IMR-90 (cell line): ENCODE data around the gene PCCA. TPM values are rescaled to one million over a fixed set of nuclear protein-coding genes. Genes with fewer than 3 reads are reported as not detected.

Source experiments
- ATAC-seq: fragments of 200-7000 bp; cut with Tn5 transposase; 2 replicates; pipeline ENCODE4 v1.9.1; 2020; ENCODE audit warnings: low read depth, mild to moderate bottlenecking, moderate library complexity
- BruUV-seq: library from RNA; stranded (reverse); fragments of 400-500 nt; replicated peaks from 2 replicates; lab custom pipeline; 2021; lab: Mats Ljungman, UMichigan
- CTCF ChIA-PET: fragments of 300-600 bp; formaldehyde crosslinking; extraction: SDS; loops from one replicate; lab custom pipeline; 2021; ENCODE audit warnings: antibody characterized with exemption; lab: Yijun Ruan, JAX
- POLR2A ChIA-PET: fragments of 300-600 bp; sonication (Branson Sonifier 250); formaldehyde crosslinking; loops from one replicate; lab custom pipeline; 2022; ENCODE audit warnings: antibody characterized with exemption; ENCODE audit not compliant: unreplicated experiment; lab: Charles Lee
- DNase-seq: peaks from one replicate; pipeline ENCODE4 v3.0.0; 2013
- H2AFZ ChIP-seq: replicated peaks from 2 replicates; pipeline ENCODE3; 2013; ENCODE audit warnings: low read length, mild to moderate bottlenecking; ENCODE audit not compliant: poor library complexity
- H2AK5ac ChIP-seq: 2 replicates; pipeline ENCODE4 v1.6.1; 2013; ENCODE audit warnings: low read depth, low read length, inconsistent platforms
- H2AK9ac ChIP-seq: replicated peaks from 2 replicates; pipeline ENCODE3; 2013; ENCODE audit warnings: mild to moderate bottlenecking, low read depth, low read length, moderate library complexity; ENCODE audit not compliant: poor library complexity
- H2BK120ac ChIP-seq: 2 replicates; pipeline ENCODE4 v1.6.1; 2013; ENCODE audit warnings: low read depth, low read length, inconsistent platforms
- H2BK15ac ChIP-seq: 3 replicates; pipeline ENCODE4 v1.6.1; 2013; ENCODE audit warnings: low read depth, low read length, inconsistent platforms
- H2BK20ac ChIP-seq: 2 replicates; pipeline ENCODE4 v1.6.1; 2013; ENCODE audit warnings: low read depth, mild to moderate bottlenecking, inconsistent platforms, low read length, moderate library complexity
- H2BK5ac ChIP-seq: 2 replicates; pipeline ENCODE4 v1.6.1; 2013; ENCODE audit warnings: mild to moderate bottlenecking, low read depth, low read length, inconsistent platforms; ENCODE audit not compliant: poor library complexity, severe bottlenecking
- H3K14ac ChIP-seq: replicated peaks from 2 replicates; pipeline ENCODE4 v1.6.1; 2013; ENCODE audit warnings: low read depth, low read length, inconsistent platforms
- H3K18ac ChIP-seq: 2 replicates; pipeline ENCODE4 v1.6.1; 2013; ENCODE audit warnings: low read depth, low read length, control low read depth
- H3K23ac ChIP-seq: 2 replicates; pipeline ENCODE4 v1.6.1; 2013; ENCODE audit warnings: low read depth, low read length, inconsistent platforms
- H3K27ac ChIP-seq: 2 replicates; pipeline ENCODE4 v1.5.1; 2013; ENCODE audit warnings: mild to moderate bottlenecking, control low read depth, low read length; ENCODE audit not compliant: insufficient read depth
- H3K27me3 ChIP-seq: 2 replicates; pipeline ENCODE4 v1.6.1; 2013; ENCODE audit warnings: low read length; ENCODE audit not compliant: control insufficient read depth, insufficient read depth
- H3K36me3 ChIP-seq: 2 replicates; pipeline ENCODE4 v1.6.1; 2013; ENCODE audit warnings: low read length, mixed read lengths; ENCODE audit not compliant: control insufficient read depth, insufficient read depth
- H3K4ac ChIP-seq: 2 replicates; pipeline ENCODE4 v1.6.1; 2013; ENCODE audit warnings: low read depth, low read length, inconsistent platforms
- H3K4me1 ChIP-seq: 2 replicates; pipeline ENCODE4 v1.6.1; 2013; ENCODE audit warnings: low read length, mixed read lengths; ENCODE audit not compliant: control insufficient read depth, insufficient read depth
- H3K4me2 ChIP-seq: 2 replicates; pipeline ENCODE4 v1.6.1; 2013; ENCODE audit warnings: low read depth, mild to moderate bottlenecking, control low read depth, low read length, moderate library complexity
- H3K4me3 ChIP-seq: 2 replicates; pipeline ENCODE4 v1.5.1; 2013; ENCODE audit warnings: low read depth, mild to moderate bottlenecking, control low read depth, low read length, moderate library complexity; ENCODE audit not compliant: insufficient read depth
- H3K56ac ChIP-seq: 2 replicates; pipeline ENCODE4 v1.6.1; 2013; ENCODE audit warnings: low read length, inconsistent platforms; ENCODE audit not compliant: insufficient read depth; ENCODE audit errors: extremely low read depth
- H3K79me1 ChIP-seq, 2 experiments: 2 replicates each; pipeline ENCODE4 v1.6.1; 2013; ENCODE audit warnings: low read length in 2 of 2, inconsistent platforms in 1 of 2, low read depth in 1 of 2
- H3K9ac ChIP-seq: 2 replicates; pipeline ENCODE4 v1.6.1; 2013; ENCODE audit warnings: low read depth, low read length, control low read depth
- H3K9me1 ChIP-seq: 2 replicates; pipeline ENCODE4 v1.6.1; 2013; ENCODE audit warnings: low read length, inconsistent platforms; ENCODE audit not compliant: insufficient read depth
- H3K9me3 ChIP-seq: 2 replicates; pipeline ENCODE4 v1.6.1; 2013; ENCODE audit warnings: low read length; ENCODE audit not compliant: control insufficient read depth, insufficient read depth
- H4K20me1 ChIP-seq: 2 replicates; pipeline ENCODE4 v1.6.1; 2013; ENCODE audit warnings: low read length, inconsistent platforms; ENCODE audit not compliant: insufficient read depth
- H4K5ac ChIP-seq: 2 replicates; pipeline ENCODE4 v1.6.1; 2013; ENCODE audit warnings: mild to moderate bottlenecking, low read depth, low read length, control low read depth
- H4K8ac ChIP-seq, 2 experiments: 2 replicates each; pipeline ENCODE4 v1.6.1; 2013; ENCODE audit warnings: low read depth in 2 of 2, low read length in 2 of 2, control low read depth in 1 of 2, inconsistent platforms in 1 of 2
- H4K91ac ChIP-seq: 2 replicates; pipeline ENCODE4 v1.6.1; 2013; ENCODE audit warnings: low read depth, low read length, inconsistent platforms; ENCODE audit not compliant: insufficient read depth
- MAZ ChIP-seq: IDR thresholded peaks from 2 replicates; pipeline ENCODE4 v1.6.1; 2012; ENCODE audit warnings: low read depth, mild to moderate bottlenecking, low read length, improper control_type of control experiment, moderate library complexity, borderline replicate concordance
- MXI1 ChIP-seq: IDR thresholded peaks from 2 replicates; pipeline ENCODE4 v1.6.1; 2012; ENCODE audit warnings: low read depth, mild to moderate bottlenecking, low read length, moderate library complexity, borderline replicate concordance
- RAD21 ChIP-seq: IDR thresholded peaks from 2 replicates; pipeline ENCODE4 v1.6.1; 2012; ENCODE audit warnings: low read length, improper control_type of control experiment
- WGBS, 2 experiments: methylation state at CpG; one replicate each; pipeline versions ENCODE4 v1.1.5 to v1.1.7; 2013; ENCODE audit warnings: missing lambda C conversion rate in 2 of 2; ENCODE audit not compliant: insufficient read length in 1 of 2; ENCODE audit errors: extremely low coverage in 2 of 2; 5-methylcytosine and 5-hydroxymethylcytosine counted together
- dilution Hi-C: fragments of 300-500 bp; cut with HindIII; formaldehyde crosslinking; loops from one replicate; pipeline ENCODE4 v1.14.3; 2018; ENCODE audit warnings: low sequenced_read_pairs; ENCODE audit not compliant: unreplicated experiment
- in situ Hi-C: fragments of 300-500 bp; cut with MboI; formaldehyde crosslinking; loops from 3 replicates; pipeline ENCODE4 v1.14.3; 2019; ENCODE audit warnings: low sequenced_read_pairs, inconsistent platforms, mixed read lengths
- intact Hi-C: fragments of 100-400 bp; cut with micrococcal nuclease; formaldehyde crosslinking; loops from 2 replicates; pipeline ENCODE4 v1.10.0; 2022
- polyA plus RNA-seq, 3 experiments: library from polyadenylated mRNA; depleted of rRNA; stranded (reverse); fragments of >200 nt; gene quantifications; 2 replicates each; pipeline ENCODE4 v1.2.3, GENCODE V29; 2012; ENCODE audit warnings: low replicate concordance in 1 of 3
- total RNA-seq: library from RNA; depleted of rRNA; stranded (reverse); fragments of >200 nt; gene quantifications from 2 replicates; pipeline ENCODE4 v1.2.3, GENCODE V29; 2012

The PCCA gene
- total and polyA plus RNA-seq, 2 of the 4 experiments (the other 2 are of a cell fraction): 7.6 to 24.0 TPM

DNA sequence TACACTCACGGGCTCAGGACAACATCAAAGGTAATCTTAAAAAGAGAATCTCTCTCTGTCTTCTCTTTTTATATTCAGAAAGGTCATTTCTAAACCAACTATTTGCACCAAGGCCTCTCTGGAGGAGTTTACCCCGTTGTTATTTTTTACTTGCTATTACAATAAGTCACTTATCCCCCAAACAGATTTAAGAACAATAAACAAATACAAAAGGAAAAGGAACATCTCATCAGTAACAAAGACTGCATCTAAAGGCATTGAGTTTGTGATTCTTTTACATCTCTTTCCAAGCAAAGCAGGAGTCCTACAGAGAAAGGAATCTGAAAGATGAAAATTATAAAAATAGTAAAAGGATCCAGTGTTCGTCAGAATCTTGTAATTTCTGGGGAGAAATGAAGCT is 424.3 kb downstream of the PCCA start:
- no peaks in the 10 kb centered on the region for H3K79me1 ChIP-seq
- no peaks in the 10 kb centered on the region for H3K9me3 ChIP-seq
- TF ChIP-seq MAZ (no peak), RAD21 (no peak), MXI1 (no peak)
- H3K56ac ChIP-seq: no peak overlapping the region
- H3K9ac ChIP-seq: no peak overlapping the region
- H2BK120ac ChIP-seq: no peak overlapping the region
- CTCF ChIA-PET: interaction anchor here (1.6 kb wide), 1 partner anchor 597 kb away, joined by 3 read pairs; no protein-coding TSS in a partner anchor
- in situ Hi-C loops: loop anchor here (10.0 kb wide), 1 partner anchor 858 kb away; no protein-coding TSS in a partner anchor
- WGBS, 2 experiments: 80% methylated on average over 1 of the region's 3 CpGs; no CpG with 5 or more reads in 1 of the 2 experiments
- H2BK15ac ChIP-seq: no peak overlapping the region
- intact Hi-C loops: loop anchor here (10.0 kb wide), 3 partner anchors 168 to 538 kb away; partner anchors contain the start of gene ZIC5
- no peaks in the 10 kb centered on the region for H3K27me3 ChIP-seq
- no peak overlapping the region for H2BK20ac ChIP-seq
- H4K5ac ChIP-seq: no peak overlapping the region
- H3K4me1 ChIP-seq: no peaks in the 10 kb centered on the region; the same call in 1 of the 2 replicates
- H3K23ac ChIP-seq: no peak overlapping the region
- H2BK5ac ChIP-seq: no peak overlapping the region
- no peak overlapping the region for H4K8ac ChIP-seq
- no TSS peak for BruUV-seq
- H2AFZ ChIP-seq: no peak overlapping the region
- no peaks in the 10 kb centered on the region; the same call in 1 of the 2 replicates for H3K36me3 ChIP-seq
- POLR2A ChIA-PET: no interaction called here
- dilution Hi-C loops: no loop called here
- no peak overlapping the region for H3K4ac ChIP-seq
- H4K91ac ChIP-seq: no peak overlapping the region
- no peak overlapping the region for H3K4me2 ChIP-seq
- peaks cover 3% of the 10 kb centered on the region; the same call in 1 of the 2 replicates for H3K9me1 ChIP-seq
- no peak overlapping the region for H2AK9ac ChIP-seq
- H3K18ac ChIP-seq: no peak overlapping the region
- no peak overlapping the region for H3K27ac ChIP-seq
- ATAC-seq (no peak), DNase-seq (no peak)
- H4K20me1 ChIP-seq: no peaks in the 10 kb centered on the region
- no peak overlapping the region for H3K14ac ChIP-seq
- no peak overlapping the region for H2AK5ac ChIP-seq
- H3K4me3 ChIP-seq: no peak overlapping the region
